Suprapubic skin (tissue), 4 donors: ENCODE results near the gene CACNB4. TPM values are rescaled to one million over a fixed set of nuclear protein-coding genes. Genes with fewer than 3 reads are reported as not detected.

ENCODE experiments used
- DNase-seq, 2 donors: peaks; one replicate each; pipeline ENCODE4 v3.0.0-alpha.2; 2019; ENCODE audit warnings: low spot score in 2 of 2
- H3K27ac ChIP-seq: fragments of 200-600 bp; sonication (generic); one replicate; pipeline ENCODE4 v1.5.1; 2019
- H3K27me3 ChIP-seq: fragments of 200-600 bp; sonication (generic); one replicate; pipeline ENCODE4 v1.5.1; 2019
- H3K36me3 ChIP-seq: fragments of 200-600 bp; sonication (generic); one replicate; pipeline ENCODE4 v1.5.1; 2019
- H3K4me1 ChIP-seq: fragments of 200-600 bp; sonication (generic); one replicate; pipeline ENCODE4 v1.5.1; 2019
- H3K4me3 ChIP-seq: fragments of 200-600 bp; sonication (generic); one replicate; pipeline ENCODE4 v1.5.1; 2019; ENCODE audit warnings: mild to moderate bottlenecking
- H3K9me3 ChIP-seq: fragments of 200-600 bp; sonication (generic); one replicate; pipeline ENCODE4 v1.5.1; 2019
- EP300 ChIP-seq: sonication (generic); formaldehyde crosslinking; IDR thresholded peaks from one replicate; pipeline ENCODE4 v1.6.1; 2017; ENCODE audit warnings: antibody characterized with exemption
- POLR2A ChIP-seq, 2 donors: fragments of 450-650 bp; IDR thresholded peaks; one replicate each; pipeline ENCODE4 v1.6.1; 2017; ENCODE audit warnings: antibody characterized with exemption in 2 of 2, mild to moderate bottlenecking in 2 of 2, moderate library complexity in 2 of 2
- POLR2AphosphoS5 ChIP-seq, 3 donors: sonication (generic); formaldehyde crosslinking; IDR thresholded peaks; one replicate each; pipeline ENCODE4 v1.6.1; 2017; ENCODE audit warnings: antibody characterized with exemption in 3 of 3
- WGBS: methylation state at CpG from one replicate; pipeline ENCODE4 v1.1.5; 2018; 5-methylcytosine and 5-hydroxymethylcytosine counted together
- total RNA-seq, 4 donors: library from RNA; depleted of rRNA; stranded (reverse); fragments of >200 nt; gene quantifications; one replicate each; pipeline ENCODE4 v1.1.0, GENCODE V29; 2016
- TF ChIP-seq, protein P1 (sequence below), 2 donors: fragments of 200-600 bp in 1 of 2; fragments of 450-650 bp in 1 of 2; sonication (generic) in 1 of 2; IDR thresholded peaks; one replicate each; pipeline ENCODE4 v1.5.1; 2016 to 2019; ENCODE audit warnings: antibody characterized with exemption in 2 of 2, mild to moderate bottlenecking in 1 of 2, moderate library complexity in 1 of 2

CACNB4 gene
- total RNA-seq = 10 to 100 TPM in 2 of 4 donors, 1 to 10 TPM in 2; 7.6 to 14.5 (median 10.7) TPM

DNA sequence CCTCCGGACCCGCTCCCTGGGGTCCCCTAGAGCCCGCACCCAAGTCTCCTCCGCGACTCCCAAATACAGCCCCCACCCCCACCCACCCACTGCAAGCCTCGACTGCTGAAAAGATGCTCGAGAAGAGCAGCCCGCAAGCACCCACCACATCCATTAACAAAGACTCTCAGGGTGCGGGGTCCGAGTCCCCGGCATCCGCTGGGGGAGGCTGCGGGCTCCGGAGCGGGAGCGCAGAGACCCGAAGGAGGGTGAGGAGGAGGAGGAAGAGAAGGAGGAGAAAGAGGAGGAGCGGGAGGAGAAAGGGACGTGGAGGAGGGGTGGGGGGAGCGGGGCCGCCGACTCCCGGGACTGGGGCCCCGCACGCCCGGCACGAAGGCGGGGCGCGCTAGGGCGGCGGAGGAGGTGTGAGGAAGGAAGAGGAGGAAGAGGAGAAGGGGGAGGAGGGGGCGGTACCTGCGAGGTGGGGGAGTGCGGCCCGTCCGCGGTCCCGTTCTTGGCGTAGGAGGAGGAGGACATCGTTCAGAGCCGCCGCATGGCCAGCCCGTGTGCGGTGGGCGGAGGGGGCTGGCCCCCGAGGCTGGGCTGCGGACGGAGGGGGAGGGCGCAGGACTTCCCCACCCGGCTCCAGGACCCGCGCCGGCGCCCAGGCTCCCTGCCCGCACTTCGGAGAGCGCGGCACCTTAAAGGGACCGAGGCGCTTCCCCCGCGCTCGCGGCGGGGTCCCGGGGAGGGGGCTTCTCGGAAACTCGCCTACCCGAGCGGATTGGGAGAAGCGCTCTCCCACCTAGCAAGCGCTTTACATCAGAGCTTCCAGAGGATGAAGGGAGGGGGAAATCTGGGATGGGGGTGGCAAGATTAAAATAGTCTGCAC lies at the start of gene CACNB4:
CACNB4 (minus strand) TSS at position 549 of the 871 bp plus-strand sequence.
- H3K4me1 ChIP-seq = peaks cover 31% of the 10 kb centered on the region
- peaks cover 24% of the 10 kb centered on the region for H3K27me3 ChIP-seq
- no peaks in the 10 kb centered on the region for H3K9me3 ChIP-seq
- peak within 1 kb of the TSS; percentile 66 for H3K4me3 ChIP-seq
- under 1% methylated on average over 47 of the region's 73 CpGs for WGBS
- no peak for TF ChIP-seq POLR2AphosphoS5 (IDR thresholded peaks at IDR 0.05)
- no peak for DNase-seq
- peak within 1 kb of the TSS; percentile 62 for H3K27ac ChIP-seq
- no peaks in the 10 kb centered on the region for H3K36me3 ChIP-seq

DNA sequence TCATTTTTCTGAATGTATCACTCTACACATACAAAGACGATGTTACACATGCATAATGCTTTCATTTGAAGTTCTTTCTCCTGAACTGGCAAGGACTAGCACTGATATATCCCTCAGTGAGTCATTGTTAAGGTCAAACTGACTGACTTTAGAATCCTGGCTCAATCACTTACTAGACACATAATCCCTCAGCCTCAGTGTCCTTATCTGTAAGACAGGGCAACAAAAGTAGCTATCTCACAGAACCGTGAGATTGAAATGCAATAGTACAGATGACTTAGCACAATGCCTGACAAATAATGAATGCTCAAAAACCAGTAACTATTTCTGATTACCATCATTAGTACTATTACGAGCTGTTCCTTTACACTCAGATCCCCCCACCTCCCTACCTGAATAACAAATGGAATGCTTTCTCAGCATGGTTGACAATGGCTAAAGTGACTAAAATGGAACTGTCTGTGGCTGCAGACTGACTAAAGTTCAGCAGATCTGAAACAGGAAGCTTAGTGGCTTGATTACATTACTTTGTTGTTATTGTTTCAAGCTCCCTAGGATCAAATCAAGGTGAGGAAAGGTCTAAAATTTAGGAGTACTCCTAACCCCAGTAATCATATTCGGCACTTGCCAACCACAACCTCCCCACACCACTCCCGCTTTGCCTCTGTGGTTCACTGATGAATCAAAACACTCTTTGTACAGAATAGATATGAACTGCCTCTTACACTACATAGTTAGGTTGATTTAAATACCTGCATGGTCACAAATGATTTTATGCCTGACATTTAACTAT lies 35.8 kb upstream of the CACNB4 start:
- H3K4me1 ChIP-seq = no peaks in the 10 kb centered on the region
- TF ChIP-seq POLR2A (IDR thresholded peaks at IDR 0.05) (no peak), POLR2AphosphoS5 (IDR thresholded peaks at IDR 0.05) (no peak), EP300 (no peak)
- TF ChIP-seq, protein P1, sequence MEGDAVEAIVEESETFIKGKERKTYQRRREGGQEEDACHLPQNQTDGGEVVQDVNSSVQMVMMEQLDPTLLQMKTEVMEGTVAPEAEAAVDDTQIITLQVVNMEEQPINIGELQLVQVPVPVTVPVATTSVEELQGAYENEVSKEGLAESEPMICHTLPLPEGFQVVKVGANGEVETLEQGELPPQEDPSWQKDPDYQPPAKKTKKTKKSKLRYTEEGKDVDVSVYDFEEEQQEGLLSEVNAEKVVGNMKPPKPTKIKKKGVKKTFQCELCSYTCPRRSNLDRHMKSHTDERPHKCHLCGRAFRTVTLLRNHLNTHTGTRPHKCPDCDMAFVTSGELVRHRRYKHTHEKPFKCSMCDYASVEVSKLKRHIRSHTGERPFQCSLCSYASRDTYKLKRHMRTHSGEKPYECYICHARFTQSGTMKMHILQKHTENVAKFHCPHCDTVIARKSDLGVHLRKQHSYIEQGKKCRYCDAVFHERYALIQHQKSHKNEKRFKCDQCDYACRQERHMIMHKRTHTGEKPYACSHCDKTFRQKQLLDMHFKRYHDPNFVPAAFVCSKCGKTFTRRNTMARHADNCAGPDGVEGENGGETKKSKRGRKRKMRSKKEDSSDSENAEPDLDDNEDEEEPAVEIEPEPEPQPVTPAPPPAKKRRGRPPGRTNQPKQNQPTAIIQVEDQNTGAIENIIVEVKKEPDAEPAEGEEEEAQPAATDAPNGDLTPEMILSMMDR (IDR thresholded peaks at IDR 0.05) = no peak
- peaks cover 11% of the 10 kb centered on the region for H3K36me3 ChIP-seq
- no peaks in the 10 kb centered on the region for H3K27me3 ChIP-seq
- no peak overlapping the region for H3K4me3 ChIP-seq
- no peak overlapping the region for H3K27ac ChIP-seq
- DNase-seq = no peak
- H3K9me3 ChIP-seq = no peaks in the 10 kb centered on the region
- WGBS = 78% methylated on average over 5 of the region's 5 CpGs

DNA sequence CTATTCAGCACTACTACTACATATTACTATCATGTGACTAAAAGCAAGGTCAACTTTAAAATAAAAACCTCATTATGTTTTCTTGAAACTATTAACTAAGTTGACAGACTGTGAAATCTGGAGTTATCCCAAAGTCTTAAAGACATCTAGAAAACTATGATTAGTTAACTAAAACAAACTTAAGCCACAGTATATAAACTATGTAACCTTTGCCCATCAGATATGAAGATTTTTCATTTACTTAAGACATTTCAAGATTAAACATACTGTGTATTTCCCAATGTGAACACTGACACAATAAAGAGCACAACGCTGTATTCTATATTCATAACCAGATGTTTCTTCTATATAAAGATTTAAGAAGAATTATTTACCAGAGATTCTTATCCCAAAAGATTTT lies 33.5 kb upstream of the CACNB4 start:
- no peak for DNase-seq
- TF ChIP-seq, protein P1 (IDR thresholded peaks at IDR 0.05) = no peak
- TF ChIP-seq EP300 (no peak), POLR2AphosphoS5 (IDR thresholded peaks at IDR 0.05) (no peak), POLR2A (IDR thresholded peaks at IDR 0.05) (no peak)
- Histone ChIP-seq H3K9me3 (no peaks in the 10 kb centered on the region), H3K4me3 (no peak overlapping the region), H3K27me3 (no peaks in the 10 kb centered on the region), H3K4me1 (peaks cover 2% of the 10 kb centered on the region), H3K27ac (no peak overlapping the region), H3K36me3 (peaks cover 18% of the 10 kb centered on the region)
- WGBS = 52% methylated on average over 1 of the region's 1 CpG

DNA sequence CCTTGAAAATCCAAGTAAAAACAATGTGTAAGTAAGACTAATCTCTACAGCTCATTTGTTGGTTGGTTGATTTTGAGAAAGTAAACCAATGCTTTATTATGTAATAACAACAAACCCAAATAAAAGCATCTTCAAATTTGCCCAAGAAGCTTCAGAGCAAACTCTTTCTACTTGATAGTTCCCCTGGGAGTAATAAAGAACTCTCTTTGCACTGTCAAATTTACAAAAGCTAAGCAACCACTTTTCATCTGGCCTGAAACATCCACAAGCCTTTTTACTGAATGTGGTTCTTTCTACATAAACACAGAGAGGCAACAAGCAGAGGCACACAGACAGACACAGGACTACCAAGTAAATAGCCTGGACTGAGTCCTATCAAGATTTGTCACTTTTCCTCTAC lies 28.8 kb upstream of the CACNB4 start:
- peaks cover 2% of the 10 kb centered on the region for H3K4me1 ChIP-seq
- TF ChIP-seq POLR2A (IDR thresholded peaks at IDR 0.05) (no peak), EP300 (no peak), POLR2AphosphoS5 (IDR thresholded peaks at IDR 0.05) (no peak)
- TF ChIP-seq, protein P1 (IDR thresholded peaks at IDR 0.05) = no peak
- H3K4me3 ChIP-seq = no peak overlapping the region
- DNase-seq = no peak
- H3K27me3 ChIP-seq = no peaks in the 10 kb centered on the region
- H3K36me3 ChIP-seq = peaks cover 51% of the 10 kb centered on the region
- no peak overlapping the region for H3K27ac ChIP-seq
- no peaks in the 10 kb centered on the region for H3K9me3 ChIP-seq

DNA sequence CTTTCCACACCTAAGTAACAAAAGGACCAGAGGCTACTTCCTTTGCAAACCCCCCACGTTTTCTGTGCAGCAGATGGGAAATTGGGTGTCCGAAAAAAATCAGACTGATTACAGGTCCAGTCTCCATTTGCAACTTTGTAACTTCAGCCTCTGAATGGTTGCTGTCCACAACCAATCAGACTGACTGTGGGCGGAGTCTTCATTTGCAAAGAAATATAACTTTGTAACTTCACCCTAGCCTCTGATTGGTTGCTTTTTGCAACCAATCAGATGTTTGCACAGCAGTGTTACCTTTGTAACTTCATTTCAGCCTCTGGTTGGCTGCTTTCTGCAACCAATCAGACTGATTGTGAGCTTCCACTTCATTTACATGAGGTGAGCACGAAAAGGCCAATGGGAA lies 27.8 kb upstream of the CACNB4 start:
- DNase-seq = no peak
- Histone ChIP-seq H3K4me3 (no peak overlapping the region), H3K36me3 (peaks cover 52% of the 10 kb centered on the region), H3K9me3 (no peaks in the 10 kb centered on the region), H3K27ac (no peak overlapping the region), H3K4me1 (peaks cover 2% of the 10 kb centered on the region), H3K27me3 (no peaks in the 10 kb centered on the region)
- TF ChIP-seq EP300 (no peak), POLR2AphosphoS5 (IDR thresholded peaks at IDR 0.05) (no peak), POLR2A (IDR thresholded peaks at IDR 0.05) (no peak)
- TF ChIP-seq, protein P1 (IDR thresholded peaks at IDR 0.05) = no peak
- 90% methylated on average over 4 of the region's 4 CpGs for WGBS
